Lower leg skin (tissue), 4 donors: ENCODE measurements around the gene PNMA6A. TPM values are rescaled to one million over a fixed set of nuclear protein-coding genes. Genes with fewer than 3 reads are reported as not detected.

Experiments used
- DNase-seq, 2 donors: peaks; one replicate each; pipeline ENCODE4 v3.0.0-alpha.2; 2019; ENCODE audit warnings: low spot score in 2 of 2
- H3K4me3 ChIP-seq: fragments of 200-600 bp; sonication (generic); 2 replicates; pipeline ENCODE4 v1.5.1; 2017; ENCODE audit warnings: mild to moderate bottlenecking, low read depth; ENCODE audit not compliant: poor library complexity, severe bottlenecking
- CTCF ChIP-seq, 3 donors: fragments of 450-650 bp; IDR thresholded peaks; one replicate each; pipeline ENCODE4 v1.5.1; 2016; ENCODE audit warnings: antibody characterized with exemption in 3 of 3, mild to moderate bottlenecking in 3 of 3, moderate library complexity in 2 of 3
- POLR2A ChIP-seq, 2 donors: fragments of 450-650 bp; IDR thresholded peaks; one replicate each; pipeline ENCODE4 v1.6.1; 2016 to 2017; ENCODE audit warnings: antibody characterized with exemption in 2 of 2, mild to moderate bottlenecking in 1 of 2, moderate library complexity in 1 of 2
- WGBS, 2 donors: methylation state at CpG; one replicate each; pipeline ENCODE4 v1.1.5; 2018; 5-methylcytosine and 5-hydroxymethylcytosine counted together
- intact Hi-C: fragments of 100-400 bp; cut with DNase I; formaldehyde crosslinking; loops from one replicate; pipeline ENCODE4 v1.15.0; 2023; ENCODE audit warnings: low total_unique reads
- total RNA-seq, 4 donors: library from RNA; depleted of rRNA; stranded (reverse); fragments of >200 nt; gene quantifications; one replicate each; pipeline ENCODE4 v1.1.0, GENCODE V29; 2016

Gene PNMA6A
- total RNA-seq, 4 donors from 2014 or later: 0.08 to 1.5 (median 0.46) TPM

DNA sequence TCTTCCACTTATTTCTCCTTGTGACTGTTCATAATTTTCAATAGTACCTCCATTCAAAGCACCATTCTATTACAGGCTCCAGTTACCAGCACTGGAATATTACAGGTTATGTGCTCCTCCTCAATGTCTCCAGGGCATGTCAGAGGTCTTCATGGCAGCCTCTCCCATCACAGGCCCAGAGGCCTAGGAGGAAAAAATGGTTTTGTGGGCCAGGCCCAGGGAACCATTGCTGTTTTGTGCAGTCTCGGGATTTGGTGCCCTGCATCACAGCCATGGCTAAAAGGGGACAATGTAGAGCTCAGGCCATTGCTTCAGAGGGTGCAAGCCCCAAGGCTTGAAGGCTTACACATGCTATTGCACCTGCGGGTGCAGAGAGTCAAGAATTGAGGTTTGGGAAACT is 23.2 kb upstream of the PNMA6A start:
- TF ChIP-seq CTCF (IDR thresholded peaks at IDR 0.05) (no peak), POLR2A (IDR thresholded peaks at IDR 0.05) (no peak)
- no peak for DNase-seq
- 88 to 100% methylated on average over 1 to 2 of the region's 2 CpGs for WGBS, 2 donors
- intact Hi-C loops: no loop called here
- H3K4me3 ChIP-seq: no peak overlapping the region

DNA sequence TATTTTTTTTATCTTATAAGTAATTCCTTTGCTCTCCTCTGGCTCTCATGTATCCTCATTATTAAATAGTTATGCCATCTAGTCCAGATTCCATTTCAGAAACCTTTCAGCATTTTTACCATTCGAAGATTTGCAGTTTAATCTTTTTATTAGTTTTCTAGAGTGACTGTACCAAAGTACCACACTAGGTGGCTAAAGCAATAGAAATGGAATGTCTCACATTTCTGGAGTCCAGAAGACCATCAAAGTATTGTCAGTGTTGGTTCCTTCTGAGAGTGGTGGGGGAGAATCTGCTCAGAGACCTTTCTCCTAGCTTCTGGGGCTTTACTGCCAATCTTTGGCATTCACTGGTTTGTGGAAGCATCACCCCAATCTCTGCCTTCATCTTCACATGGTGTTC is 19.7 kb upstream of the PNMA6A start:
- intact Hi-C loops: no loop called here
- WGBS, 2 donors: 69 to 100% methylated on average over 1 of the region's 1 CpG
- TF ChIP-seq CTCF (IDR thresholded peaks at IDR 0.05): no peak
- TF ChIP-seq POLR2A (IDR thresholded peaks at IDR 0.05): no peak
- no peak for DNase-seq
- no peak overlapping the region for H3K4me3 ChIP-seq

GRCh38 chrX:153055871-153056749 is 16.1 kb upstream of the PNMA6A start, which contains the start of gene PNMA3:
Gene PNMA3 (plus strand): TSS chrX:153056470. CDS start chrX:153057056, 586 bp downstream.
- no peak within 1 kb of the TSS for H3K4me3 ChIP-seq
- 0 to 41% methylated on average over 21 to 69 of the region's 80 CpGs for WGBS, 2 donors

DNA sequence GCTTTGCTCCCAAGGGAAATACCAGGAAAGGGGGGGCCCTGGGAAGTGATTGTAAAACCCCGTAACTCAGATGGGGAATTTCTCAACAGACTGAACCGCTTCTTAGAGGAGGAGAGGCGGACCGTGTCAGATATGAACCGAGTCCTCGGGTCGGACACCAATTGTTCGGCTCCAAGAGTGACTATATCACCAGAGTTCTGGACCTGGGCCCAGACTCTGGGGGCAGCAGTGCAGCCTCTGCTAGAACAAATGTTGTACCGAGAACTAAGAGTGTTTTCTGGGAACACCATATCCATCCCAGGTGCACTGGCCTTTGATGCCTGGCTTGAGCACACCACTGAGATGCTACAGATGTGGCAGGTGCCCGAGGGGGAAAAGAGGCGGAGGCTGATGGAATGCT is 15.0 kb upstream of the PNMA6A start:
- 44 to 63% methylated on average over 11 of the region's 11 CpGs for whole genome bisulfite sequencing, 2 donors
- no peak overlapping the region for H3K4me3 ChIP-seq
- intact Hi-C loops: no loop called here
- TF ChIP-seq POLR2A (IDR thresholded peaks at IDR 0.05): no peak
- no peak for TF ChIP-seq CTCF (IDR thresholded peaks at IDR 0.05)
- no peak for DNase-seq

More at GRCh38 chrX:153055871-153056749, 16.1 kb upstream of the PNMA6A start, which contains the start of gene PNMA3:
- TF ChIP-seq POLR2A (IDR thresholded peaks at IDR 0.05): no peak
- no peak for TF ChIP-seq CTCF (IDR thresholded peaks at IDR 0.05)
- no peak for DNase-seq
- intact Hi-C loops: no loop called here

- TF ChIP-seq POLR2A (IDR thresholded peaks at IDR 0.05) (no peak), CTCF (IDR thresholded peaks at IDR 0.05) (no peak)
Measured at GRCh38 chrX:153059191-153060094, 12.8 kb upstream of the PNMA6A start.

More at GRCh38 chrX:153059191-153060094, 12.8 kb upstream of the PNMA6A start:
- no peak for DNase-seq
- intact Hi-C loops: no loop called here
- no peak overlapping the region for H3K4me3 ChIP-seq
- WGBS, 2 donors: 78 to 100% methylated on average over 5 to 18 of the region's 18 CpGs
